ENCODE results near the gene VPS35L.
"Not testable (repeated sequence)": the region's sequence is repeated elsewhere in the genome, so short reads cannot be mapped to it uniquely, and the experiment has no call there.

The VPS35L gene

GRCh38 chr16:19660432-19660831 lies 104.9 kb downstream of the VPS35L start:
- DNase-seq = no peak

GRCh38 chr16:19662351-19662750 lies 106.8 kb downstream of the VPS35L start:
- no peak for DNase-seq

- no peak for DNase-seq
Observed at GRCh38 chr16:19664166-19664565, 108.7 kb downstream of the VPS35L start.

DNA sequence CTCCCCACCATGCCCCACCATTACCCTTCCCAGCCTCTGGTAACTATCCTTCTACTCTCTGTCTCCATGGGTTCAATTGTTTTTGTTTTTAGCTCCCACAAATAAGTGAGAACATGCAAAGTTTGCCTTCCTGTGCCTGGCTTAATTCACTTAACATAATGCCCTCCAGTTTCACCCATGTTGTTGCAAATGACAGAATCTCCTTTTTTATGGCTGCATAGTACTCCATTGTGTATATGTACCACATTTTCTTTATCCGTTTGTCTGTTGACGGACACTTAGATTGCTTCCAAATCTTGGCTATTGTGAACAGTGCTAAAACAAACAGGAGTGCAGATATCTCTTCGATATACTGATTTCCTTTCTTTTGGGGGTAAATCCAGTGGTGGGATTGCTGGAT lies 109.8 kb downstream of the VPS35L start:
- not testable (repeated sequence) for DNase-seq

DNA sequence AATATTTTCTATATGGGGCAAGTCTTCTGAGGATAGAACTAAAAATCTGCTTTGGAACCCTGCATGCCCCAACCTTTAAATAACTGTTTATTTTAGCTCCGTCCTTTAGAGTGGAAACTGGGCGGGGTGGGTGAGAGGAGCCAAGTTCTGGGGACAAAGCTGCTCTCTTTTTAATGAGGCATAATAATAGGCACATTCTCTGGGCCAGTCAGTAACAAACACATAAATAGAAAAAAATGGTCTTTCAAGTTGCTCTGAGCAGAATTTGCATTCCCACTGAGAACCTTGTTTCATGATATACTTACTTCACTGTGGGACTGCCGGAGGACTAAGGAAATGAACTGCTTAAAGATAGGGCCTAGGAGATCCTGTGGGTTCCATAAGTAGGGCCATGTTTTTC lies 111.0 kb downstream of the VPS35L start:
- DNase-seq = no peak

DNA sequence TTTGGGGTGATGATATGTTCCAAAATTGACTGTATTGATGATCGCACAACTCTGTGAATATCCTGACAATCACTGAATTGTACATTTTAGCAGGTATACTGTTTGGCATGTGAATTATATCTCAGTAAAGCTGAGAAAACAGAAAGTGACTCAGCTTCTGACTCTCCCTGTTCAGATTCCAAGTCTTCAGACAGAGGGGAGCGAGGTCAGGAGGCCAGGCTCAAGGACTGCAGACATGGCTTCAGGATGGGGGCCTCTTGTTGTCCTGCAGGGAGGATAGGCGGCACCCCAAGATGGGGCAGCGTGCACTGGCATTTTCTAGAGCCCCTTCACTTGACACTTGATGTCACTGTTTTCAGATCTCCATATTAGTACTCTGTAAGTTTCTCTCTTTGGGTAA lies 116.9 kb downstream of the VPS35L start:
- no peak for DNase-seq

- no peak for DNase-seq
Observed at GRCh38 chr16:19674485-19674884, 119.0 kb downstream of the VPS35L start.

- no peak for DNase-seq
Observed at GRCh38 chr16:19677402-19677801, 121.9 kb downstream of the VPS35L start.

DNA sequence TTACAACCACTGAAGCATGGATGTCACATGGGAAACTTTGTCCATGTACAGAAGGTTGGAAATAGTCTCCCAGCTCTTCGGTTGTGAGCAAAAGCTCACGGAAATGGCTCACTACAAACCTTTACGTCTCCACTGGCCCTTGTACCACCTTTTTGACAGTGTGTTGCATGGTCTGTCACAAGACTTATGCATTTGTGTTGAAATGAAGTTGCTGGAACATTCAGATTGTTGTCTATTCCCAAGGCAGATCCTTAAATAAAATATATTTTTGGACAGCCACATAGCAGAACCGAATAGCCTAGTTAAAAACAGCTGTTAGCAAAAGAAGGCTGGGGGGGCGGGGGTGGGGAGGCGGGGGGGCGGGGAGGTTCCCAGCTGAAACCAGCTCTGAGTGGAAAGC lies 123.3 kb downstream of the VPS35L start:
- no peak for DNase-seq

- not testable (repeated sequence) for DNase-seq
Observed at GRCh38 chr16:19679281-19679680, 123.8 kb downstream of the VPS35L start.

- no peak for DNase-seq
Observed at GRCh38 chr16:19680881-19681340, 125.4 kb downstream of the VPS35L start.

DNA sequence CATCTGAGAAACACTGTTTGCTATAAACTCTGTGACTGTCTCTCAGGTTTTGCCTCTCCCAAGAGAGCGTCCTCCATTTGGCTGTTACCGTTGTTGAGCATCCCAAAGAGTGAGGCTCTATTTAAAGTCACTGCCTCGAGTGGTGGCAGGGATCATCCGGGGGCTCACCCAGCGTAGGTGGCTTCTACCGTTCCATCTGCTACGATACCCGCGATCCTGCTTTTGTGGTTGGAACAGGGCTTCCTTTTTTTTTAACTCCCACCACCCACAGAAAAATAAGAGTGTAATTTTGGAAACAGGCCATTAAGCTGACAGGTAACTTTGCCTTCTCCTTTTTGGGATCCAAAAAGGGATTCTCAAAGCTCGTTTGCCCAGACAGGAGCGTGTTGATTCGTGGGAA lies 126.1 kb downstream of the VPS35L start:
- DNase-seq = no peak

DNA sequence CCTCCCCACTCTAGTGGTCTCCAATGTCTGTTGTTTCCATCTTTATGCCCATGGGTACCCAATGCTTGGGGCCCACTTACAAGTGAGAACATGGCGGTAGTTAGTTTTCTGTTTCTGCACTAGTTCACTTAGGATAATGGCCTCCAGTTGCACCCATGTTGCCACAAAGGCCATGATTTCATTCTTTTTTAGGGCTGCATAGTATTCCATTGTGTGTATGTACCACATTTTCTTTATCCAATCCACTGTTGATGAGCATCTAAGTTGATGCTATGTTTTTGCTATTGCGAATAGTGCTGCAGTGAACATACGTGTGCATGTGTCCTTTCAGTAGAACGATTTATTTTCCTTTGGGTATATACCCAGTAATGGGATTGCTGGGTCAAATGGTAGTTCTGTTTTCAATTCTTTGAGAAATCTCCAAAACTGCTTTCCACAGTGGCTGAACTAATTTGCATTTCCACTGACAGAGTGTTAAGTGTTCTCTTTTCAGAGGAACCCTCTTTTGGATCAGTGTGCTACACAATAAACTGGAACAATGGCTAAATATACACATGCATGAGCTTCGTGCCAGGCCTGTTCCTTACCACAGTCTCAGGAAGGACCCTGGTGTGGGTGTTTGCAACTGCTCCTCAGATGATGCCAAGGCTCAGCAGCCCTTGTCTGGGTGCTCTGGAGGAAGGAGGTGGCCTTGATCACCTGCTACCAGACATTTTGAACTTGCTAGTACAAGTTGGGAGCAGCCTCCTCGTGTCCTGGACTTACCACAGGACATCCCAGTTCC lies 128.1 kb downstream of the VPS35L start:
- DNase-seq = no peak

GRCh38 chr16:19685176-19685575 lies 129.7 kb downstream of the VPS35L start:
- no peak for DNase-seq

GRCh38 chr16:19687279-19687678 lies 131.8 kb downstream of the VPS35L start:
- no peak for DNase-seq

- no peak for DNase-seq
Observed at GRCh38 chr16:19688396-19689024, 133.0 kb downstream of the VPS35L start.

- DNase-seq = no peak
Observed at GRCh38 chr16:19689342-19689741, 133.8 kb downstream of the VPS35L start.

DNA sequence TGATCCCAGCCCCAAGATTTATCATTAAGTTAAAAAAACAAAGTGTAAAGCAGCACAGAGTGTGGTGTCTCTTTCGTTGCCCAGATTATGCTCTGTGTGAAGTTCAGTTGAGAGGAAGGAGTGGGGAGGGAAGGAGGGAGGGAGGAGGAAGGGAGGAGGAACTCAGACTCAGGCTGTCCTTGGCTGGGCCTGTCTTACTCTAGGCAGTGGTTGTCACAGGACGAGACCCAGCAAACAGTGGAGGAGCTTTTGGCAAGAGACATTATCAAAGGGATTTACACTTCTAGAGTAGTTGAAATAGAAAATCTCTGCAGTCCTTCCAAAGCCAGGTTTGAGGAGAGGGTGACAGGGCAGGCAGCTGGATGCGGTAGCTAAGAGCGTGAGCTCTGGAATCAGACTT lies 134.7 kb downstream of the VPS35L start:
- DNase-seq = no peak

DNA sequence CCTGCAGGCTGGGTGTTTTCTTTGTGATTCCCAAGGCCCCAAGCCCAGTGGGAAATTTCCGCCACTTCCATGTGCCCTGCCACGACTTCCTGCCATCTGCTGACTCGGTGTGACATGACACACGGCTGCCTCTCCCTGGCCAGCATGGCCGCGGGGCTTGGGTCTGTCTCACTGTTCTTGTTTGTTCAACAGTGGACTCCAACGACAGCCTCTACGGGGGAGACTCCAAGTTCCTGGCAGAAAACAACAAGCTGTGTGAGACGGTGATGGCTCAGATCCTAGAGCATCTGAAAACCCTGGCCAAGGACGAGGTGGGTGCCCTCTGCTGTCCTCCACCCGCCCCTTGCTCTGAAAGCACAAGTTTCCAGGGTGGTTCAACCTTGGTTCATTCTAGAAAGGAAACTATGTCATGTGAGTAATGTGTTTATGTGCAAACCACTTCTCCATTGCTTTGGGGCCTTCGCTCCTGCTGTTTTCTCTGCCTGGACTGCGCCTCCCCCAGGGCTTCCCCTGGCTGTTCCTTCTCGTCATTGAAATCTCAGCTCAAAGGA lies 135.7 kb downstream of the VPS35L start:
- no peak for DNase-seq

- DNase-seq = no peak
Observed at GRCh38 chr16:19694989-19695388, 139.5 kb downstream of the VPS35L start.

DNA sequence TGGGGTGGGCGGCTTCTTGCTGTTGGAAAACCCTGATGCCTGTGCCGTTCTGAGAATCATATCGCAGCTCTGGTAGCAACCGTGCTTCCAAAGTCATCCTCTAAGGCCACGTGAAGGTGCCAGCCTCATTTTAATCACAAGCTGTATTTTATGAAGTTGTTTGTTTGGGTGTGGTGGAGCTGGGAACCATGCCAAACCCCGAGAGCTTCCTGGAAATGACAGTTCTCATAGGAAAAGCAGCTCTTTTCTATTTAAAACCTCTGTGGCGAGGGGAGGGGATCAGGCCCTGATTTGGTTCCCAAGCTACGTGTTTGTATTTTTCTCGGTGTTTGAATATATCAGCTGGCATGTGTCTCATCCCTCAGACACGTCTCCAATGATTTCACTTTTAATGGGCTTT lies 140.8 kb downstream of the VPS35L start:
- peak; percentile 76 for DNase-seq

DNA sequence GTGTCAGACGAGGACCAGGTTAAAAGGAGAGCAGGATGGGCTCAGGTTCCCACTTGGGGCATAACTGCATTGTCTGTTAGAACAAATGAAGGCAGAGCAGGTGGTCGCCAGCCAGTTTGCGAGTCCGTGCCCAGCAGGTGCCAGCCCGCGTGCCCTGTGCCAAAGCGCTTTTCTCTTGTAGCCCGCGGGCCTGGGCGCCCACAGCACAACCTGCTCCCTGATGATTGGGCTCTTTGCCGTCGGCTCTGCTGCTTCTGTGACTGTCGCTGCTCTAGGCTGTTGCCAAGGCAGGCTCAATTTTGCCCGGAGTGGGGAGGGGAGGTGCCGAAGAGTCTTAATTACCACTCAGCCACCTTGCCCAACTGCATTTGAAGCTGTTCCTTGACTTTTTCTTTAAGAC lies 141.5 kb downstream of the VPS35L start:
- no peak for DNase-seq

GRCh38 chr16:19697756-19698318 lies 142.3 kb downstream of the VPS35L start:
- DNase-seq = no peak
